NCI-H1930 (cell line): ENCODE results near the gene KLHDC7B.

Experiments used
- DNase-seq, 2 experiments: peaks; one replicate each; lab custom pipeline; 2025; lab: John Stamatoyannopoulos, UW

Gene KLHDC7B

DNA sequence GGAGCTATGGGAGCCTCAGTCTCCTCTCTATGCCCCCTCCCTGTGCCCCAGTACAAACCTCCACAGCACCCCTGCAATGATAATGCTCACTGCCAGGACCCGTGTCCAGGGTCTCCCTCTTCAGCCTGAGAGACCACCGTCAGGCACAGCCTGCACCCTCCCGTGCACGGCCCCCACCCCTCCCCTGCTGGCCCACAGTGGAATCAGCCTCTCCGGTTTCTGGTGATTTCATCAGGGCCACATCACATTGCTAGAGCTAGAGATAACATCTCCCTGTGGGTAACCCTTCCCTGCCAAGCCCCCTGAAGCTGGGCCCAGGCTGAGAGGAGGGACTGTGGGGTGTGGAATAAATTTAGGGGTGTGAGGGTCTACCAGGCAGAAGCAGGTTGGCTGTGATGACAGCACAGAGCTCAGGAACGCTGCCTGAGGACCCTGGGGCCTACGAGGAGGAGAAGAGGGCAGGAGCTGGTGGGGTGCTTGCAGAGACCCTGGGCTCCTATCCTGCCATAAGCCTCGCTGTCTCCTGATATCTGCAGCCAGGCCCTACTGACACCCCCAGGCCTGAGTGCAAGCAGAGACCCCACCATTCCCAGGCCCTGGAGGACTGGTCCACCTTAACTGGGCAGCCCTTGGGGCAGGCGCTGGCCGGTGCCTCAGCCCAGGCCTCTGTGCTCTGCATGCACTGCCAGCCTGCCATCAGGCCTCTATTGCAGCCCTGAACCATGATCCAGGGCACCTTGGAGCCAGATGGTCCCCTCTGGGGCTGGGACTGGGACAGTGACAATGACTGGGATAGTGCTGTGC lies at the start of gene KLHDC7B:
Gene KLHDC7B (plus strand): TSS at position 378 of the 804 bp plus-strand sequence. CDS start 345 bp downstream, at position 723.
- peak in 1 of 2 experiments; percentile 31 for DNase-seq

DNA sequence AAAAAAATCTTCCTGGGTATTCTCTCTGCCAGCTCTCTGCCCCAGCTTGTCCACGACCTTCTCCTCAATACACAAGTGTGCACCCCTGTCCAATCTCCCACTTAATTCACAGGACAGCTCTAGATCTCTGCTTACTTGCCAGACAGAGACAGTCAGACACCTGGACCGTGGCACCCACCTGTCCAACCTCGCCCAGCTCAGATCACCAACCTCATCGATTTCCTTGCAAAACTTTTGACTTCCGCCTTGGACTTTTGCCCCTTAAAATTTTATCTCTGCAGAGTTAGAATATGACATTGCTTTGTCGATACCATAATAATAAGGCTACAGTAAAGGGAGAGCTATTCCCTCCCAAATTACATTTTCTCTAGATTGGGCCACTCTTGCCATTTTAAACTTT lies 48.6 kb upstream of the KLHDC7B start:
- no peak for DNase-seq

DNA sequence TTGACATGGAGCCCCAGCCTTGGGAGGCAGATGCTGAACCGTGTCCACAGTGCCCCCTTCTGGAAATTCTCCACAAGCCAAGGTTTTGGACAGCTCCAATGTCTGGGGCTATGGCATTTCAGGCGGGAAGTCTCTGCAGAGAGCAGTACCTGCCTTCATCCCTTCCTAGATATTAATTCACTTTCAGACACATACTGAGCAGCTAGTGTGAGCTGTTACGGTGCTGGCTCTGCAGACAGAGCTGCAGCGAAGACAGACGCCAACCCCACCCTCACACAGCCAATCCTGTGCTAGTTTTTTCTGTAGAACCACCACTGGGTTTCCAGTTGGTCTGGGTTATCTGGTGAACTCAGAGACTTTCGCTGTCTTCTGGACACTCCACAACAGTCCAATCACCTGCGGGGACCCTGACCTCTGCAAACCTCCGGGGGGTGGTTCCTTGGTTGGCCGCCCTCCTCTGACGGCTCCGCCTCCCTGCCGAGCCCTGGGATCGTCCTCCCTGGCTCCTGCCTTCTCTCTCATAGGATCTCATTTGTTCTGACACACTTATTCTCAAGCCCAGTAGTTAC lies 47.3 kb upstream of the KLHDC7B start:
- DNase-seq: peak; percentile 51 to 74

DNA sequence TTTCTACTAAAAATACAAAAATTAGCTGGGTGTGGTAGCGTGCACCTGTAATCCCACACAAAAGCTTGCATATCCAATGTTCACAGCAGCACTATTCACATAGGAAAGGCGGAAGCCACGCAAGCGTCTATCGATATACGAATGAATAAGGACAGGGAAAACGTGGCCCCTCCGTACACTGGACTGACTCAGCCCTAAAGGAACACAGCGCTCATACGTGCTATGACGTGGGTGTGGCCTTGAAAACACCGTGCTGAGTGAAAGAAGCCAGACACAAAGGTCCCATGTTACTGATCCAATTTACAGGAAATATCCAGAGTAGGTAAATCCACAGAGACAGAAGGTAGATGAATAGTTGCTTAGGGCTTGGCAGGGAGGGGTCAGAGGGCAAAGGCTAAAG lies 45.2 kb upstream of the KLHDC7B start:
- no peak for DNase-seq

DNA sequence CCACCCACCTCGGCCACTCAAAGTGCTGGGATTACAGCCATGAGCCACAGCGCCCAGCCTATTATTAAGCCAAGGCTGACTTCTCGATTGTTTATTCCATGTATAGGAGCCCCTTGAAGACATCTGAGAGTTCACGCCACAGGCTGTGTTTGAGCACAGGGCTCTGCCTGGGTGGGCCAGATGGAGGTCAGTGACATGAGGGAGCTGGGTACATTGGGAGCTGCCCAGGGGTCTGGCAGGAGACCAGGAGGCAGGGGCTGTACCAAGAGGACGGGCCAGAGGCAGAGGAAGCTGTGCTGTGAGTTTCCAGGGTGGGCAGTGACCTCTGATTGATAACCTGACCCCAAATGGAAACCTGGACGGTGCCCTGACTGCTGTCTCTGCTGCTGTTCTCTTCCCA lies 43.6 kb upstream of the KLHDC7B start:
- DNase-seq: no peak

DNA sequence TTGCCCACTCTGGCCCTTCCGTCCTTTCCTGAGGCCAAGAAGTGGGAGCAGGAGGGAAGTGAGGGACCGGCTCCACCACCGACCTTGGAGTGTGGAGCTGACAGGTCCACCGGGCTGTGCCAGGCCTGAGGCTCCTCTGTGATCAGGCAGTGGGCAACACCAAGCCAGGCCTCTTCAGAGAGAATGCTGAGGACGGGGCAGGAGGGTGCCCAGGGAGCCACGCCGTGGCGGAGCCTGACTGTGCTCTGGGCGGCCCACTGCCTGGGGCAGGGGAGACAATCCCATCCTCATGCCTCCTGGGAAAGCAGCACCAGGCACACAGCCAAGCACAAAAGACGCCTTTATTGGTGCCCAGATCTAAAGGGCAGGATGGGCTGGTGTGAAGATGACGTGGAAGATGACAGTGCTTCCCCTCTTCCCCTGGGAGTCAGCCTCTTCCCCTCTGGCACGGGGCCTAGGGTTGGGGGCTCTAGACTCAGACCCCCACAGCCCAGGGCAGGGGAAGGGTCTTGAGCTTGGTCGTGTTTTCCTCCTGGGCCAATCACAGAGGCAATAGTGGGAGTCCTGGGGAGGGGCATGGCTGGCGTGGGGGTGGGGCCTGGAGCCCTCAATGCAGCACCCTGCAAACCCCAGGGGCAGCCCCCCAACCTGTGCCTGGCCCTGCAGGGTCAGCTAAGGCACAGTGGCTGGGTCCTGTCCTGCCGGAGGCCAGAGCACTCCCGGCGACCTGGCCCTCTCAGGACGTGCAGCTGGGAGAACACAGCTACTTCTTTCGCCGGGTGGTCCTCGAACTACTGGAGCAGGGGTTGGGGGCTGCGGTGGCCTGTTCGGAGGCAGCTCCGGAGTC lies 42.8 kb upstream of the KLHDC7B start:
- no peak for DNase-seq

DNA sequence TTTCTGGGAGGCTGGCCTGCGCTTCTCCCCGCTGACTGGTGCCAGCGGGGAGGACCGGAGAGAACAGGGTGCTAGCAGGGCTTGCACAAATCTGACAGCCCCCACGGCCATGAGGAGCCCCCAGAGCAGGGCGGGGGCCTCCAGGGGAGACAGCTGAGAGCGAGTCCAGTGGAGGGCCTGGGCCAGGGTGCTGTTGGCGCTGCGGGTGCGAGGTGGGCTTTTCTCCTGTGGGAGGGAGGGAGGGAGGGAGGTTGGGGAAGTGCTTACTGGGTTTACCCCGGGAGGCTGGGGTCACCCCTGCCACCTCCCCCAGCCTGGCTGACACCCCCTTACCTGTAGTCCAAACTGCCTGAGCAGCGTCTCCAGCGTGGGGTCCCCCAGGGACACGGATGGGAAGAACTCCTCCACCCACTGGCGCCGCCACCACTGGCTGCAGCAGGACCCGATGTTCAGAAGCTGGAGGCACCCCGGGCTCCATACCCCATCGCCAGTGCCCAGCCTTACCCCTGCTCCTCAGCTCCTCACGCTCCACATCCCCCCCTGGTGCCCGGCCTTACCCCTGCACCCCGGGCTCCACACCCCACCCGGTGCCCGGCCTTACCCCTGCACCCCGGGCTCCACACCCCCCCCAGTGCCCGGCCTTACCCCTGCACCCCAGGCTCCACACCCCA lies 42.1 kb upstream of the KLHDC7B start:
- DNase-seq: no peak

DNA sequence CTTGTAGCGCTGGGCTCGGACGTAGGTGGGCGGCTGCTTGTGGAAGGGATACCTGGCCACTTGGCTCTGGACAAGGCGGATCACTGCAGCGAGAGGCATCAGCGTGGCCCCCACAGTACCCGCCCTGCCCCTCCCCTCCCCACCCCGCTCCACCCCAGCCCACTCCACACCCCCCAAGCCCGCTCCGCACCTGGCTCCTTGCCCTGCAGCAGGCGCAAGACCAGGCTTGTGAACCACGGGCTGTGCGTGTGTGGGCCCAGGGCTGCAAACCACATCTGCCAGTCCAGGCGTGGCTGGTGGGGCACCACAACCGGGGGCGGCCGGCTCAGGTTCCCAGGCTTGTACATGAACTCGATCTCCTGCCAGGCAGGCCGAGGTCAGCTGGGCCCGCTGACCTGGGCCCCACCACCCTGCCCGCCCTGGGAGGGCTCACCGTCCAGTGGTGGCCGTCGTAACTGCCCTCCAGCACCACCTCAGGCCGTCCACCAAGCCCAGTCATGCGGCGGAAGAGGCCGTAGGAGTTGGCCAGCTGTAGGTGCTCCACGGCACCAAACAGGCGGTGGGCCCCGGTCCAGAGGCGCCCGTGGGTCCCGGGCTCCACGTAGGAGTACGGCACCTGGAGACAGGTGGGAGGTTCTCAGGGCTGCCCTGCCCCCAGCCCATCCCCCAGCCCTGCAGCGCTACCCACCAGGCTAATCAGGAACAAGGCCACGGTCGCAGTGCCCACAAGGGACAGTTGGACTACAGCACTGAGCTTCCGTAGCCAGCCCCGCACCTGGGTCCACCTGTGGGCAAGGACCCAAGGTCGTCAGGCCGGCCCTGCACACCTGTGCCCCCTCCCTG lies 41.1 kb upstream of the KLHDC7B start:
- DNase-seq: no peak

DNA sequence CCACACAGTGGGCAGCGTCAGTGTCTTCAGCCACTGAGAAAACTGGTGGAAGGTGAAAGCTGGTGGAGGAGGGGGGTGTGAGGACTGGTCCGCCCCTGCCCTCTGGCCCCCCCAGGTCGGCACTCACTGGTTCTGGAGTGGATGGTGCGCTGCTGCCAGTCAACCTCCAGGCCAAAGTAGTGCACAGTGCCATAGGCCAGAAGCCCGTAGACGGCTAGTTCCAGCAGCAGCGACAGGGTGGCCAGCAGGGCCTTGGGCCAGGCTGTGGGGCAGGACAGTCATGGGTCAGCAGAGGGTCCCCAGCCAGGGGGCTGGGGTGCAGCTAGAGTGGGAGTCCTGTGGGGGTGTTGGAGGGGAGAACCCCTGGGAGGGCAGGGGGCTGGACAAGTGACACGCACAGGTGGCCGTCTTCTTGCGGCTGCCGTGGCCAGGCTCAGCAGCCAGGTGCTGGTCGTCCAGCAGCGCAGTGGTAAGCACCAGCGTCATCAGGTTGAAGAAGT lies 40.4 kb upstream of the KLHDC7B start:
- DNase-seq: no peak

DNA sequence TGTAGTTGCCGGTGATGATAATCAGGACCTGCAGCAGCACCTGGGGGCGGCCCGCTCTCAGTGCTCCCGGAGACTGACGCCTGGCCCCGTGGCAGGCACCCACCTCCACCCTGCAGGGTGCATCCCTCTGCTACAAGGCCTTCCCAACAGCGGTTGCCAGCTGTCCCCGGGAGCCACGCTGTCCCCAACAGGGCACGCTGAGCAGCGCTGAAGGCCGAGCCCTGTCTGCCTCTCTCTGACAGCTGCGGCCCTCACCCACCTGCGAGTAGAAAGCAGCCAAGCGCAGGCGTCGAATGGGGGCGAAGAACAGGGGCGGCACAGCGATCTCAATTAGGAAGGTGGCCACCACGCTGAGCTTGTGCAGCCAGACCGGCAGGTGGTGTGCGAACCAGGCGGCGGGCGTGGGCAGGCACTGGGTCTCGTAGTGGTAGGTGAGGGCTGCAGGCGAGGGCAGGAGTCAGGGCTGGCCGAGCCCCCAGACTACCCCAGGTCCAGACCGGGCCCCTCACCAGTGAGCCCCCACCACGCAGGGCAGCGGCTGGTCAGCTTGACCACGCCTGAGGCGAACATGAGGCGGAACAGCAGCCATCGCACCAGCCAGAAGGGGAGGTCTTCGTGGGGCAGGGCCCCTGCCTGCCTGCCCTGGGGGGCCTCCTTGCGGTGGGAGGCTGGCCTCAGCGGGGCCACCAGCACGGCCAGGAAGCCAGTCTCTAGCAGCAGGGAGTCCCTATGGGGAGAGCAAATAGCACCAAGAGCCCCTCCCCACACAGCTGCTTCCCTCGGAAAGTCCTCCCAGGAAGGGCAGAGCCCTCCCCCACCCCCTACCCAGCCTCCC lies 39.7 kb upstream of the KLHDC7B start:
- DNase-seq: no peak

DNA sequence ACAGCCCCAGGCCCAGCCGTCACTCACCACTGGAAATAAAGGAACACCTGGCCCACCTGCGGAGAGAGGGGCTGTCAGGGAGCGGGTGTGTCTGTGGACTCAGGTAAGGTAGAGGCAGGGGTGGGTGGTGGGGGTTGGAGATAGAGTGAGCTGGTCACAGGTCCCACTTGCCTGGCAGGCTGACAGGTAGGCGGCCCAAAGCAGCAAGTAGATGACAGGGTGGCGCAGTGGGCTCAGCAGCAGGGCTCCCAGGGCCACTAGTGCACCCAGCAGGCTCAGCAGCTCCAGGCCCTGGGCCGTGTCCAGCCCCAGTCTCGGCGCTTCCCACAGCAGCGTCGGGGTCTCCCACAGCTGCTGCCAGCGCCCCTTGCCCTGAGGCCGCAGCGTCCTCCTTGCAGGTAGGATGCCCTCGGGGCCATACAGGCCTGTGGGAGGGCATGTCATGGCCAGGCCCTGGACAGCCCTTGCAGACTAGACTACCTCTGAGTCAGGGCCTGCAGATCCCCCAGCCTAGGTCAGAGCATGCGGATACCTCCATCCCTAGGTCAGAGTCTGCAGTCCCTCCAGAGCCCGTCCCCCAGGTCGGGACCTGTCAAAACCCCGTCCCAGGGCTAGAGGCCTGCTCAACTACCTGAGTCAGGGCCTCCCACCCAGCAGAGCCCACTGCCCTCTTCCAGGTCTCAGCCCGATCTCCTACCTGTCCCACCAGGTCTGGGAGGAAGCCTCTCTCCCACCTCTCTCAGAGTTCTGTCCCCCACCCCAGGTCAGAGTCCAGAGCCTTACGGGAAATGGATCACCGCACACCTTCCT lies 38.9 kb upstream of the KLHDC7B start:
- no peak for DNase-seq

DNA sequence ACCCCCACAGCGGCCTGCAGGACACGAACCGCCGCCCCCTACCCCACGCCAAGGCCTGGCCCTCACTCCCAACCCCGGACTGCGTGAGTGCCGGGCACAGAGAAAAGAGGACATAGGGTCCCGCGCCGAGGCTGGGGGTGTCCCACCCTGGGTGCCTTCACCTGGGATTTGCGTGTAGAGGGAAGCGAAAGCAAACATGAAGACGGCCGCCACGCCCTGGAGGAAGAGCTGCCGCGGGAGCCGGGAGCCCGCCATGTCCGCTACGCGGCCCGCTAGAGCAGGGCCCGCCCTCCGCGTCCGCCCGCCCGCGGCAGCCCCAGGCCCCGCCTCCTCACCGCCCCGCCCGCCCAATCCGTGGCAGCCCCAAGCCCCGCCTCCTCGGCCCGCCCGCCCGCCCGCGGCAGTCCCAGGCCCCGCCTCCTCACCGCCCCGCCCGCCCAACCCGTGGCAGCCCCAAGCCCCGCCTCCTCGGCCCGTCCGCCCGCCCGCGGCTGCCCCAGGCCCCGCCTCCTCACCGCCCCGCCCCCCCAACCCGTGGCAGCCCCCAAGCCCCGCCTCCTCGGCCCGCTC lies 38.2 kb upstream of the KLHDC7B start, which contains the start of gene LMF2:
Gene LMF2 (minus strand): TSS at position 282 of the 570 bp plus-strand sequence. CDS start 27 bp downstream, at position 255.
- DNase-seq: peak in 1 of 2 experiments; percentile 87

DNA sequence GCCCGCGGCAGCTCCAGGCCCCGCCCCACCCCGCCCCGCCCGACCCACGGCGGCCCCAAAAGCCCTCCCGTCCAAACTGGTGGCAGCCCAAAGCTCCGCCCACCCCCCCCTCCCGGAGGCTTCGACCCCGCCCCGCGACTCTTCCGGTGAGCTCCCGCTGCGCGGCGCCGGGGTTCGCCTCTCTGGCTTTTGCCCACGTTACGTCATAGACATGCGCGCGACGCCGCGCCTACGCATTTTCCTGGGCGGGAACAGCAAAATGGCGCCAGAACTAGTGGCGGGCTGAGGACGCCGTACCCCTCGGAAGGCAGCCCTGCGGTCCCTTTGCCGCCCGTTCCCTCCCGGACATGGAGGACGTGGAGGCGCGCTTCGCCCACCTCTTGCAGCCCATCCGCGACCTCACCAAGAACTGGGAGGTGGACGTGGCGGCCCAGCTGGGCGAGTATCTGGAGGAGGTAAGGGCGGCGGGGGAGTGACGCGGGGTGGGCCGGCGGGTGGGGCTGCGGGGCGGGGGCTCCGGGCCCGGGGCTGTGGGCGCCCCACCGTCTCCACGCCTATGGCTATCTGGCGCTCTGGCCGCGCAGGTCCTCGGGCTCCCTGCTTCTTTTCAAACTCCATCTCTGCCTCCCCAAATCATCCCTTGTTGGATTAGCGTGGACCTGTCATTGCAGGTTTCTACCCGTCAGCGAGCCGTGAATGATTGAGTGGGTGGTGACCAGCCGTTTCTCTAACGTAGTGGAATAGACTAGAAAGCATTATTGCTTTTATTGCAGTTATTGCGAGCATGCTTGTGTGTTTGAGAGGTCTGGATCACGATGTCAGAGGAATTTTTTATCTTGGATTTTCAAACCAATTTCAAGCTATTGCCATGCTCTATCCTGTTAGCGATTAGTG lies 37.5 kb upstream of the KLHDC7B start, which contains the start of gene NCAPH2:
Gene NCAPH2 (plus strand): TSS at position 234 of the 894 bp plus-strand sequence. CDS start 114 bp downstream, at position 348.
- peak; percentile 93 to 97 for DNase-seq

DNA sequence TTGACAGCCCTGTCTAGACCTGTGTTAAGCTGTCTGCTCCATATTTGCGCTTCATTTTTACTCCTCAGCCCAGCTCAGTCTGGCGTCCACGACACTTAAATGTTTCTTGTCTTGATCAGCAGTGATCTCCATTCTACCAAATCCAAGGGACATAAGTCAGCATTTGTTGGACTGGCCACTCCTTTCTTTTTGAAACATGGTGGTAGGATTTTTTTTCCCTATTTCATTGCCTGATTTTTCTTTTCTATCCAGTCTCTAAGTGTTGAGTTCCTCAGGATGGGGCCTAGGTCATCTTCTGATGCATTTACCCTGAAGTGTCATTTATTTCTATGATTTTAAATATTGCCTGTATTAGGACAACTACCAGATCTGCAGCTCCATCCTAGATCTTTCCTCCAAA lies 36.8 kb upstream of the KLHDC7B start:
- DNase-seq: no peak

DNA sequence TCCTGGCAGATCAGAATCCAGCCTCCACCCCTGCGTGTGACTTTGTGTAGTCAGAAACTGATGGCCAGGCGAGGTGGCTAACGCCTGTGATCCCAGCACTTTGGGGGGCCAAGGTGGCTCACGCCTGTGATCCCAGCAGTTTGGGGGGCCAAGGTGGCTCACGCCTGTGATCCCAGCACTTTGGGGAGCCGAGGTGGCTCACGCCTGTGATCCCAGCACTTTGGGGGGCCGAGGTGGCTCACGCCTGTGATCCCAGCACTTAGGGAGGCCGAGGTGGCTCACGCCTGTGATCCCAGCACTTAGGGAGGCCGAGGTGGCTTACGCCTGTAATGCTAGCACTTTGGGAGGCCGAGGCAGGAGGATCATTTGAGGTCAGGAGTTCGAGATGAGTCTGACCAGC lies 32.5 kb upstream of the KLHDC7B start:
- DNase-seq: no peak

DNA sequence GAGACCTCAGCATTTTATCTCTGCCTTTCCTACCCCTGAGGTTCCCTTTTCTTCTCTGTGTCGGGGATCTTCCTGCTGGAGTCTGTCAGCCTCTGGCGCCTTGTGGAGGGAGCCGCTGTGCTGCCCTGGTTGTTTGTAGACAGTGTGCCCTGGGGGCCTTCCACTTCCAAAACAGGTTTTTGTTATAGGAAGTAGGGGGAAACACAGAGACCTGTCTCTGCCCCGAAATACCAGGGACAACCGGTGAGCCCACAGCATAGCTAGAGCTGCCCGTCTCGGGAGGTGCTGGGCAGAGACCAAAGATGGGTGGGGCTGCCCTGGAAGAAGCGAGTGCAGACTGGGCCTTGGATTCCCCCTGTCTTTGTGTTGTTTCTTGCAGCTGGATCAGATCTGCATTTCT lies 29.6 kb upstream of the KLHDC7B start:
- DNase-seq: no peak

DNA sequence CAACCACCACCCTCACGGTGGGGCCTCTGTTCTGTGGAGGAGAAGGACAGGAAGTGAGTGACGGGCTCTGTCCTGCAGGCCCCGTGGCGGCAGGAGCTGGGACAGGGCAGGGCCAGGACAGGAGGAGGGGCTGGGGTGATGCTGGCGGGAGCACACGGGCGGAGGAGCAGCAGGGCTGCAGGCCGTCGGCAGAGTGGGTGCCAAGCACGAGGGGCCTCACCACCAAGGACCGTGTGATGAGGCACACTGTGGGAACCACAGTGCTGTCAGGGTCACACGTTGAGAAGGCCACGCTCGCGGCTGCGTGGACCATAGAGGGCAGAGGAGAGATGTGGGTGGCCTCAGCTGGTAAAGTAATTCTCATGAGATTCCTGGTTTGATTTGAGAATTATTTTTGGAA lies 28.8 kb upstream of the KLHDC7B start:
- no peak for DNase-seq
